GM20000 (cell line): ENCODE results near the gene DR1.
"Not testable (repeated sequence)": the region's sequence is repeated elsewhere in the genome, so short reads cannot be mapped to it uniquely, and the experiment has no call there.

Experiments
- DNase-seq: peaks from one replicate; pipeline ENCODE4 v3.0.0; 2012; ENCODE audit warnings: low spot score
- CTCF ChIP-seq: IDR thresholded peaks from 2 replicates; pipeline ENCODE4 v1.5.1; 2012; ENCODE audit warnings: mild to moderate bottlenecking, control low read depth; ENCODE audit errors: extremely low read depth, missing control alignments

Gene DR1

GRCh38 chr1:93358293-93358692, 12.6 kb downstream of the DR1 start:
- DNase-seq = no peak
- no peak for TF ChIP-seq CTCF

DNA sequence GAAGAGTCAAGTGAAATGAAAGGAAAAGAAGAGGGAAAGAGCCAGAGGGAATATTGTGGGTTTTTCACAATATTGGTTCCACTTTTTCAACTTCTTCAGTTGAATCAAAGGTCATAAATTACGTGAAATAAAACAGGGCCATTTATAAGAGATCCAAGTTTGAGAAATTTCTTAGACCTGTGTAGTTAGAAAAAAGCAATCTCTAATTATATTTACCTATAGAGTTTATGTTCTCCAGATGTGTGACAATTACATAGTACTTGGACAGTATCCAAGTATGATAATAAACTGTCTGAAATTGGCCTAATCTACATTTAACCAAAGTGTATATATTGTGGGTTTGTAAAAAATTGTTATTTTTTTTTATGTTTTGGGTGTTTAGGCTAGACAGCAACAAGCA, 14.4 kb downstream of the DR1 start:
- TF ChIP-seq CTCF = no peak
- DNase-seq = no peak

DNA sequence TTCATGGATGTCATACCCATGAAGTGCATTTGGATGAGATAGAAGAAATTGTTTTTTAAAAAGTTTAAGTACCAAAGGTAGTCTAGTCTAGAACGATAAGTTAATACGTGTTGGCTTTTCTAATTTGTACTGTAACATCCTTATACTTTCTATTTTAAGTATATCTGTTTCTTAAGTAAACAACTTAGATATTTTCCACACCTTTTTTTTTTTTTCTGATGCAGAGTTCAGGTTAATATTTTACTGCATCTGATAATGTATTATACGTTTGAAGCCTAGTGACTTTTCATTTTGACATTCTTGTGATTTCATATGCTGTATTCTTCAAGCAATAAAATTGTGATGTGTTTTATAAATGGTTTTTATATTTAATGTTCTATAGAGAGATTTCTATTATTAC, 16.5 kb downstream of the DR1 start:
- no peak for TF ChIP-seq CTCF
- DNase-seq = no peak

- TF ChIP-seq CTCF = no peak
These were observed 20.1 kb downstream of the DR1 start for GRCh38 chr1:93365813-93366212.

GRCh38 chr1:93369734-93370133, 24.0 kb downstream of the DR1 start:
- TF ChIP-seq CTCF = no peak
- DNase-seq = no peak

More at GRCh38 chr1:93365813-93366212, 20.1 kb downstream of the DR1 start:
- no peak for DNase-seq

DNA sequence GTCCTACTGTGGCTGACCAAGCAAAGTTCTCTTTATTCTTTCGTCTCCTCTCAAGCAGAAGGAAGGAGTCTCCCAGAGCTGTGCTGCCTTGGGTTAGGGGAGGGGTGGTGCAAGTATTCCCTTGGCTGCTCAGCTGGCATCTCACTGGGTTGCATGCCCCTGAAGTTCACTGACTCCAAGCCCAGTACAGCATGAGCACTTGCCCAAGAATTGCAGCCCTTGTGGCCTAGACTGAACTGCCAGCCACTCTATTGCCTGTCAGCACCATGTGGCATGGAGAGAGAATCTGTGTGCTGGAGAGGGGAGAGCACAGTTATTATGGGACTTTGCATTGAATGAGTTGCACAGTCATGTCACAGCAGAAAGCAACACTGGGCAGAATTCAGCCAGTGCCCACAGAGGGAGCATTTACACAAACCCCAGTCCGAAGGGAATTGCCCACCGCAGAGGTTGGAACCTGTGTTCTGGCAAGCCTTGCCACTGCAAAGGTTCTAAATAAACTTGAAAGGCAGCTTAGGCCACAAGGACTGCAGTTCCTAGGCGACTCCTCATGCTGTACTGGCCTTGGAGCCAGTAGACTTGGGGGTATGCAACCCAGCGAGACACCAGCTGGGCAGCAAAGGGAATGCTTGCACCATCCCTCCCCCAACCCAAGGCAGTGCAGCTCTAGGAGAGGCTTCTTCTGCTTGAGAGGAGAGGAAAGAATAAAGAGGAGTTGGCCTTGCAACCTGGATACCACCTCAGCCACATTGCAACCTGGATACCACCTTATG, 28.8 kb downstream of the DR1 start:
- TF ChIP-seq CTCF = no peak
- DNase-seq = no peak

- no peak for DNase-seq
- TF ChIP-seq CTCF = no peak
These were observed 38.9 kb downstream of the DR1 start for GRCh38 chr1:93384656-93385055.

GRCh38 chr1:93386268-93386667, 40.6 kb downstream of the DR1 start:
- DNase-seq = not testable (repeated sequence)
